ENCODE results near the gene PAPLN.
"Not testable (repeated sequence)": the region's sequence is repeated elsewhere in the genome, so short reads cannot be mapped to it uniquely, and the experiment has no call there.

Gene PAPLN

DNA sequence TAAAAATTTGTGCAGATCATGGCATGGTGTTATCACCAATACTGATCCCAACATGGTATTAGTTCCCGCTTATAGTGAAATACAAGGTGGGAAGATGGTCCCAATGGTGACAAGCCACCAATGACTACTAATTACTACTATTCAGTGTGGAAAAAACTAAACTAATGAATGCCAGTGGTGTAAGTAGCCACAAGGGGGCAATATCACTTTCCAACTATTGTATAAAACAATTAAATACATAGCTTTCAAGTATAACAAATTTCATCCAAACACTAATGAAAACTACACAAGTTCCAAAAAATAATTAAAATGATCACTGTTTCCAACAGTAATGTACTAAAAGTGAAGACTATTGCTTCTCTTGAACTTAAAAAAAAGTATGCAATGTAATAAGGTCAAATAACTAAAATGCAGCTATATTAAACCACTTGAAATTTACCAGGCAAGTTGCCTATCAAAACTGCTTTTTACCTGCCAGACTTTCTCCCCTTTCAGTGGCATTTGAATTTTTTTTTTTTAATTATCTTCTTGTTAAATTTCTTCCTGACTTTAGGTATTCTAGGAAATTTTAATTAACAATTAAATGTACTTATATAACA is 58.0 kb downstream of the PAPLN start:
- DNase-seq: peak; percentile 26

- DNase-seq: no peak
Measured at GRCh38 chr14:73305499-73305898, 68.2 kb downstream of the PAPLN start.

DNA sequence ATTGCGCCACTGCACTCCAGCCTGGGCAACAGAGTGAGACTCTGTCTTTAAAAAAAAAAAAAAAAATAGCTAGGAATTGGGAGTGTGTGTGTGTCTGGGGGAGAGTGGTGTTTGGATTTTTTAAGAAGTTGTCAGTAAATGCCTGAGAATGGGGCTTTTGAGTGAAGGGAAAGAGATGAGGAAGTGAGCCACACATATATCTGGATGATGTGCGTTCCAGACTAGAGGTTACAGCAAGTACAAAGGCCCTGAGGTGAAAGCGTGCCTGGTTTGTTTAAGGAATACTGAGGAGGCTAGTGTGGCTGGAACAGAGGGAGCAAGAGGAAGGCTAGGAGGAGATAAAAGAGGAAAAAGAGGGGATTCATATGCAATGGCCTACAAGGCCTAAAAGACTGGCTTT is 70.0 kb downstream of the PAPLN start:
- no peak for DNase-seq

DNA sequence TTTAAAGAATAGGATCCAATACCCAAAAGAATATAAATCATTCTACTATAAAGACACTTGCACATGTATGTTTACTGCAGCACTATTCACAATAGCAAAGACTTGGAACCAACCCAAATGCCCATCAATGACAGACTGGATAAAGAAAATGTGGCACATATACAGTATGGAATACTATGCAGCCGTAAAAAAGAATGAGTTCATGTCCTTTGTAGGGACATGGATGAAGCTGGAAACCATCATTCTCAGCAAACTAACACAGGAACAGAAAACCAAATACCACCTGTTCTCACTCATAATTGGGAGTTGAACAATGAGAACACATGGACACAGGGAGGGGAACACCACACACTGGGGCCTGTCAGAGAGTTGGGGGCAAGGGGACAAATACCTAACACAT is 71.9 kb downstream of the PAPLN start:
- not testable (repeated sequence) for DNase-seq

- DNase-seq: no peak
Measured at GRCh38 chr14:73311708-73312030, 74.4 kb downstream of the PAPLN start.

DNA sequence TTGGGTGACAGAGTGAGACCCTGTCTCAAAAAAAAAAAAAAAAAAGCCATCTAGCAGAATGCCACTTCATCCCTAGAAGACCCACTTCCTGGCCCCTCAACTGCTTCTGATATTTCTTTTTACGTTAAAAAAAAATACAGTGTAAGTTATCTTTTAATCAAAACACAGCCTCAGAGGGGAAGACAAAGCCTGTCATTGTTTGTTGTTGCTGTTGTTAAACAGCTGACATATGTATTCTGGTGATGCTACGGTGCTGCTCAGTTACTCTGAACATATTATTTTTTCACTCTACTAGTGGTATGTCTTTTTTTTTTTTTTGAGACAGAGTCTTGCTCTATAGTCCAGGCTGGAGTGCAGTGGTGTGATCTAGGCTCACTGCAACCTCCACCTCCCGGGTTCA is 75.4 kb downstream of the PAPLN start:
- no peak for DNase-seq

DNA sequence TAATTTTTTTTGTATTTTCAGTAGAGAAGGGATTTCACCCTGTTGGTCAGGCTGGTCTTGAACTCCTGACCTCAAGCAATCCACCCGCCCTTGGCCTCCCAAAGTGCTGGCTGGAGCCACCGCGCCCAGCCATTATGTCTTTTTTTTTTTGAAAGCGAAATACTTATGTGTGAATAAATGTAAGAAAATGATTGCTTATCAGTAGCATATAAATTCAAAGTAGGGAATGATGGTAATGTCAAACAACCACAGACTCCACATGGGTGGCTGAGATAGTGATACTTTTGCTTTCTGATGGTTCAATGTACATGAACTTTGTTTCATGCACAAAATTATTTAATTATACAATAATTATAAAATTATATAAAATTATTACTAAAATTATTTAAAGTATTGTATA is 75.8 kb downstream of the PAPLN start:
- DNase-seq: no peak

DNA sequence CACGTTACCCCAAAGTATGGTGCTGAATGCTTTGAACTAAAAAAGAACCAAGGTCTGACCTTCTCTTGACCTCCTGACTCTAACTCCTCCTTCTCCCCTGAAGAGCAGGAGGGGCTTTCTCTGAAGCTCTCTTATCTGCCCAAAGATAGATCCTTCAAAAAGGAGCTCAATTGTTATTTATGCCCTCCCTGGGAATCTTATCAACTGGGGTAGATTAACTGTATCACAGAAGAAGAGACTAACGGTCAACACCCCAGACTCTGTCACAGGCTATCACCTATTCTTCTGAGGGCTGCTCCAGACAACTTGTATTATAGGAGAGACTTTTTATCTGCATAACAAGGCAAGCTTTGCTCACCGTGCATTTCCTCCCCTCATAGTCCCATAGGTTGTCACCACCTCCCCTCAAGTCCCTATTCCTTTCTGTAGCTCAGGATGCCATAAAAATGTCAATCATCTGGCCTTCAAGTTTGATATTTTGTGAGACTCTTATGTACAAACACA is 86.6 kb downstream of the PAPLN start:
- no peak for DNase-seq

All from NCI-H748 treated with DMSO at 0.1 percent for 48 hours (cell line).